ENCODE measurements around the gene MBD3L1.

Gene MBD3L1

GRCh38 chr19:8832132-8833021, at the start of gene MBD3L1, which contains the start of gene ZNF558:
Gene MBD3L1 (plus strand): TSS chr19:8832377. CDS start chr19:8842679, 10,302 bp downstream.
Gene ZNF558 (minus strand): TSS chr19:8832304. CDS start chr19:8822659, 9,645 bp downstream.
- peak; percentile 99 for DNase-seq (ENCODE audit: low spot score)

- DNase-seq (ENCODE audit: low spot score): no peak
Observed at GRCh38 chr19:8794823-8795222, 37.4 kb upstream of the MBD3L1 start.

GRCh38 chr19:8806661-8807060, 25.5 kb upstream of the MBD3L1 start:
- DNase-seq (ENCODE audit: low spot score): no peak

- no peak for DNase-seq (ENCODE audit: low spot score)
Observed at GRCh38 chr19:8811315-8812172, 20.6 kb upstream of the MBD3L1 start.

GRCh38 chr19:8814176-8814575, 18.0 kb upstream of the MBD3L1 start:
- no peak for DNase-seq (ENCODE audit: low spot score)

- DNase-seq (ENCODE audit: low spot score): no peak
Observed at GRCh38 chr19:8815780-8816179, 16.4 kb upstream of the MBD3L1 start.

- no peak for DNase-seq (ENCODE audit: low spot score)
Observed at GRCh38 chr19:8820234-8820633, 11.9 kb upstream of the MBD3L1 start.

- DNase-seq (ENCODE audit: low spot score): no peak
Observed at GRCh38 chr19:8821748-8822241, 10.4 kb upstream of the MBD3L1 start.

GRCh38 chr19:8826371-8826770, 5.8 kb upstream of the MBD3L1 start:
- no peak for DNase-seq (ENCODE audit: low spot score)

GRCh38 chr19:8827277-8827676, 4.9 kb upstream of the MBD3L1 start:
- DNase-seq (ENCODE audit: low spot score): no peak

- no peak for DNase-seq (ENCODE audit: low spot score)
Observed at GRCh38 chr19:8831373-8831772, 804 bp upstream of the MBD3L1 start.

- no peak for DNase-seq (ENCODE audit: low spot score)
Observed at GRCh38 chr19:8831832-8832131, 395 bp upstream of the MBD3L1 start.

GRCh38 chr19:8835446-8835845, 3.3 kb downstream of the MBD3L1 start:
- no peak for DNase-seq (ENCODE audit: low spot score)

GRCh38 chr19:8835877-8836276, 3.7 kb downstream of the MBD3L1 start:
- DNase-seq (ENCODE audit: low spot score): no peak

GRCh38 chr19:8840708-8841107, 8.5 kb downstream of the MBD3L1 start:
- no peak for DNase-seq (ENCODE audit: low spot score)

GRCh38 chr19:8846819-8847218, 14.6 kb downstream of the MBD3L1 start:
- no peak for DNase-seq (ENCODE audit: low spot score)

- no peak for DNase-seq (ENCODE audit: low spot score)
Observed at GRCh38 chr19:8849232-8849631, 17.1 kb downstream of the MBD3L1 start.

GRCh38 chr19:8850488-8850887, 18.3 kb downstream of the MBD3L1 start:
- no peak for DNase-seq (ENCODE audit: low spot score)

GRCh38 chr19:8858260-8858659, 26.1 kb downstream of the MBD3L1 start:
- no peak for DNase-seq (ENCODE audit: low spot score)

- DNase-seq (ENCODE audit: low spot score): no peak
Observed at GRCh38 chr19:8866344-8866743, 34.2 kb downstream of the MBD3L1 start.

- DNase-seq (ENCODE audit: low spot score): no peak
Observed at GRCh38 chr19:8877854-8878705, 45.9 kb downstream of the MBD3L1 start.
